Fibroblast of skin of left biceps (primary cell): ENCODE results near the gene CA14.
"Not testable (repeated sequence)": the region's sequence is repeated elsewhere in the genome, so short reads cannot be mapped to it uniquely, and the experiment has no call there.

Experiments used
- DNase-seq, 2 experiments: peaks; one replicate each; pipeline ENCODE4 v3.0.0-alpha.2; 2013; ENCODE audit warnings: low read depth in 2 of 2

Gene CA14

DNA sequence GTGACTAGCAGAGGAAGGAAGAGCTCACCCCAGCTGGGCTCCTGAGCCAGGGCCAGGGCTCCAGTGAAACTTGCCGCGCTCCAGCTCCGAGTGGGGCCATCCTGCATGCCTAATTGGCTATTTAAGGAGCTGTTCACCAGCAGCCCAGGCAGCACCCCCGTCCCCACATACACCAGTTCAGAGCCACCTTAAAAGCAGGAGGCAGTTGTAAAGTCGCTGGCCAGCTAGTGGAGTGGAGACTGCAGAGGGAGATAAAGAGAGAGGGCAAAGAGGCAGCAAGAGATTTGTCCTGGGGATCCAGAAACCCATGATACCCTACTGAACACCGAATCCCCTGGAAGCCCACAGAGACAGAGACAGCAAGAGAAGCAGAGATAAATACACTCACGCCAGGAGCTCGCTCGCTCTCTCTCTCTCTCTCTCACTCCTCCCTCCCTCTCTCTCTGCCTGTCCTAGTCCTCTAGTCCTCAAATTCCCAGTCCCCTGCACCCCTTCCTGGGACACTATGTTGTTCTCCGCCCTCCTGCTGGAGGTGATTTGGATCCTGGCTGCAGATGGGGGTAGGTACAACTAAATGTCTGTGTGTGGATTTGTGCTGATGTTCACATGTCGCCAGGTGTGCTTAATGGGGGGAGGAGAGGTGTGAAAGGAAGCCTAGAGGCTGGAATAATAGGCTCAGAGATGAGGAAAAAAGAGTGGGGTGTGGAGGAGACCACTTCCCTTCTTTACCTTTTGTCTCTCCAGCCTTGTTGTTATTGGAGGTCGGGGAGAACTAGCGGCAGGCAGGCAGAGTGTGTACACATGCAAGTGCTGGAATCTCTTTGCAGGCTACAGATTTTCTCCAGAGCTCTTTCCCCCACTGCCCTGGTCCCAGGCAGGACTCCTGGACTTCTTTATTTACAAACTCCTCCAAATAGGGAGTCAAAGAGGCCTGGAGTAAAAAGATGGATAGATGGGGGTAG, at the start of gene CA14:
TSS of gene CA14 (plus strand) at position 151 of the 962 bp plus-strand sequence. CDS start at position 506, 355 bp downstream.
- no peak for DNase-seq

DNA sequence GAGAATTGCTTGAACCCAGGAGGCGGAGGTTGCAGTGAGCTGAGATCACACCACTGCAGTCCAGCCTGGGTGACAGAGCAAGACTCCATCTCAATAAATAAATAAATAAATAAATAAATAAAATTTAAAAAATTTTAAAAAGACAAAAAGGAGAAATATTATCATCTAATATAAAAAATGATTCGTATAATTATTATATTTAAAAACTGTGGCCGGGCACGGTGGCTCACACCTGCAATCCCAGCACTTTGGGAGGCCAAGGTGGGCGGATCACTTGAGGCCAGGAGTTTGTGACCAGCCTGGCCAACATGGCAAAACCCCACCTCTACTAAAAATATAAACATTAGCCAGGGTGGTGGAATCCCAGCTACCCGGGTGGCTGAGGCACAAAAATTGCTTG, 49.1 kb upstream of the CA14 start:
- DNase-seq: not testable (repeated sequence)

DNA sequence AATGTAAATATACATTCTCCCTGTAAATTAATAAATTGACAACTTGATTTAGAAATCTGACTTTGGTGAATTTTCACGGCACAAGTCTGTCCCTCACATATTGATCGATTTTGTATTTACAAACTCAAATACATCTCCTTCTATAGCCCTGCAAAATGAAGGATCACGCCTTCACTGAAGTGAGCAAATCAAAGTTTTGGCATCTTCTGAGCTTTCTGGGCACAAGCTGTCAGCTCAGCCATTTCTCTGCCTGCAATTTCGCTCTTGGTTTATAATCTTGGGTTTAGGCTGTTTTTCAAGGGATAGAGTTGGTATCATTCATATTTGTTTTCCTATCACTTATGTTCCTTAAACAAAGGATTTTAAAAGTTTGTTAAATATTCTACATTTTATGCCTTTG, 47.5 kb upstream of the CA14 start:
- no peak for DNase-seq

DNA sequence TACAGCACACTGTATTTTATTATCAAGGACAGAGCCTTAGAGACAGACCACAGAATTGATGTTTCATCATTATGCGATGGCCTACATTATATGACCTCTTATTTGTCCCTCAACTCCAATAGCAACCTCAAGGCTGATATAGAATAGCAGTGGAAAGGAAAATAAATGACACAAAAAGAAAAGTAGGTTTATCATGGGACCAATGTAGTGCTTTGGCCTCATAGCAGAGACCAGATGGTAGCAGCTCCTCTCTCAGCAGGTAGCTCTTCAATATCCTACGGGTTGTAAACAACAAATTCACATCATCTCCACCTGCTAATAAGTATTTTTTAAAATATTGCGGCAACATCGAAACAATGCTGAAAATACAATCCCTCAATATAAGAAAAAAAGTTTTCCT, 46.9 kb upstream of the CA14 start:
- no peak for DNase-seq

DNA sequence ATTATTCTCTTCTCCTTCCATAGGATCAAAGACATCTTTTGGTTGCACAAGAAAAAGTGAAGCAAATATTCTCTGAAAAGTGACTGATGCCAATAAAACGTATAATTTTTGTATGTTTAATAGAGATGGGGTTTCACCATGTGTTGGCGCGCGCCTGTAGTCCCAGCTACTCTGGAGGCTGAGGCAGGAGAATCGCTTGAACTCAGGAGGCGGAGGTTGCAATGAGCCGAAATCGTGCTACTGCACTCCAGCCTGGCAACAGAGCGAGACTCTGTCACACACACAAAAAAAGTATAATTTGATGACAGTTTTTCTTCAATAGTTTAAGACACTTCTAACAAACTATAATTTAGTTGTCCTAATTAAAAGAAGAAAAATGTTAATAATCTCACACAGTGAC, 45.5 kb upstream of the CA14 start:
- no peak for DNase-seq

DNA sequence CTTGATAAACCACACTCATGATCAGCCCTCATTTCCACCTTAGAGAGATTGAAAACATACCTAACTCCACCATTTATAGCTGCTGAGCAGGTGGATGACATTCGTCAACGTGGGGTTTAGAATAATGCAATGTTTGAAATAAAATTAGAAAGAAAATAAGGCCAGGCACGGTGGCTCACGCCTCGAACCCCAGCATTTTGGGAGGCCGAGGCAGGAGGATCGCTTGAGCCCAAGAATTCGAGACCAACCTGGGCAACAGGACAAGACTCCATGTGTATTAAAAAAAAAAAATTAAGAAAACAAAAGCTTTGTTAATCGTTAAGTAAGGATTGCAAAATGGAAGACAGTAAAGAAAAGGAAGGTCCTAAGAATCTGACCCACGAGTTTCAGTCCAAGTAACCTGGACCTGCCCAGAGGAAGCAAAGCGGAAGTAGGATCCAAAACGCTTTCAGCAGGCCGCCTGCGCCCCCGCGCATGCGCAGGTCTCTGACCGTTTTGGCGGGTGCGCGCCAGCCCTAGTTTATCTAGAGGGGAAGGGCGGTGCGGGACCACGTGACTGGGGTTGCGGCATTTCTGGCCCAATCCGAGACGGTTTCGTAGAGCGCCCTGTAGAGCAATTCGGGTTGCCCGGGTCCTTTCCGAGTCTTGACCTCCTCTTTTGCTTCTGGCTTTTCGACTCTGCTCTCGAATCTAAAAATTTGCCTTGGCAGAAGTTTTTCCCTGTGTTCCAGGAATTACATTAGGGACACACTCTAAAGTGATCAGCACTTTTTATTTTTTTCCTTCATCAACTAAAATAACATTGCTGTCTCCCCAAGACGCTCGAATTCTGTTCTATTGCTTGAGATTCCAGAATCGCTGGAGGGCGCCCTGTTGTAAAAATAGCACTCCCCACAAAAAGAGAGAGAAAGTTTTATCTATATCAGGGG, 44.1 kb upstream of the CA14 start:
- peak; percentile 82 for DNase-seq

DNA sequence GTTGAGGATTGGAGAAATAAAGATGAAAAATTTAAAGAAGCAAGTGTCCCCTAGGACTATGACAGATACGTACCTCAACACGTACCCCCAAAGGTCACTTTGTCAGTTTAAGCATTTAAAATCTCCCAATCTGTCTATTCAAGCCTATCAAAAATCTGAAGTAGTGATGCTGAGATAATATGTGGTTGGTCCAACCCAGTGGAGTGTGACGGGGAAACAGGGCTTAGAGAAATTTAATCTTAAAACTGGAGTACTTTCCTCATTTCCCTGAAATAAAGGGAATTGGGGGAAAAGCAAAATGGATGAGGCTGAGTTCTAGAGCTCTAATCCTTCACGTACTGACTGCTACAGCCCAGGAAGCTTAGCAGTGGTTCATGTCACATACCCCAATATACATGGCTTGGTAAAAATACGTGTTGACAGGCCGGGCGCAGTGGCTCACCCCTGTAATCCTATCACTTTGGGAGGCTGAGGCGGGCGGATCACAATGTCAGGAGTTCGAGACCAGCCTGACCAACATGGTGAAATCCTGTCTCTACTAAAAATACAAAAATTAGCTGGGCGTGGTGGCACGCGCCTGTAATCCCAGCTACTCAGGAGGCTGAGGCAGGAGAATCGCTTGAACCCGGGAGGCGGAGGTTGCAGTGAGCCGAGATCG, 43.3 kb upstream of the CA14 start:
- not testable (repeated sequence) for DNase-seq

DNA sequence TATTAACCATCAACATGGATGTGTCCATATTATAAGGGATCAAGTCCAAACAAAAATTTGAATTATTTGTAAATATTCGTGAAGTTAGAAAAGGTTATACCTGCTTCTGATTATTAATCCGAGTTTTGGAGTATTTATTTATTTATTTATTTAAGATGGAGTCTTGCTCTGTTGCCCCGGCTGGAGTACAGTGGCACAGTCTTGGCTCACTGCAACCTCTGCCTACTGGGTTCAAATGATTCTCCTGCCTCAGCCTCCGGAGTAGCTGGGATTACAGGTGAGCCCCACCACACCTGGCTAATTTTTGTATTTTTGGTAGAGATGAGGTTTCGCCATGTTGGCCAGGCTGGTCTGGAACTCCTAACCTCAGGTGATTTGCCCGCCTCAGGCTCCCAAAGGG, 41.7 kb upstream of the CA14 start:
- DNase-seq: not testable (repeated sequence)

DNA sequence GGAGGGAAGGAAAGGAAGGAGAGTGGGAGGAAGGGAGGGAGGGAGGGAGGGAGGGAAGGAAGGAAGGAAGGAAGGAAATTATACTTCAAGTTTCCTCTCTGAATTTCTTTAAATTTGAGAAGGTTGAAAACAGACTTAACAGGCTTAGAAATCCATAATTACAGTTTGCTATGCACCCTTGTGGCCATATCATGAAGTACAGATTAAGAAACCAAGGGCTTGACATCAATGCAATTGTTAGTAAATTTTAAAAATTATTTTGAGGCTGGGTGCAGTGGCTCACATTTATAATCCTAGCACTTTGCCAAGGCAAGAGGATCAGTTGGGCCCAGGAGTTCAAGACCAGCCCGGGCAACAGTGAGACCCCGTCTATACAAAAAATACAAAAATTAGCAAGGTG, 36.0 kb upstream of the CA14 start:
- DNase-seq: peak in 1 of 2 experiments; percentile 9

DNA sequence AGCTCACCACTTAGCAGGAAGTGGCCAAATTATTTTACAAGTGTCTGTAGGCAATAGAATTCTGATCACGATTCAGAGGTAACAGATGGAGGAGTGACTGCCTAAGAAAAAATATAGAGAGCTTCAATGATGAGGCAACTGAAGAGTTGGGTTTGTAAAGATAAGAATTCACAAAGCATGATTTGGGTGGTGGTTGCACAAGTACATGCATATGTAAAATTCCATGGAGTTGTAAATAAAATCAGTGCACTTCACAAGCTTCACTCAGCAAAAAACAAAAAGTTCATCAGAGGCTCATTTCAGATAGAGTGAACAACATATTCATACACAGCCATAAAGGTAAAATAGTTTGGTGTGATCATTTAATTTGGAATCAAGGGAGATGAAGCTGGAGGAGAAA, 32.6 kb upstream of the CA14 start:
- no peak for DNase-seq

DNA sequence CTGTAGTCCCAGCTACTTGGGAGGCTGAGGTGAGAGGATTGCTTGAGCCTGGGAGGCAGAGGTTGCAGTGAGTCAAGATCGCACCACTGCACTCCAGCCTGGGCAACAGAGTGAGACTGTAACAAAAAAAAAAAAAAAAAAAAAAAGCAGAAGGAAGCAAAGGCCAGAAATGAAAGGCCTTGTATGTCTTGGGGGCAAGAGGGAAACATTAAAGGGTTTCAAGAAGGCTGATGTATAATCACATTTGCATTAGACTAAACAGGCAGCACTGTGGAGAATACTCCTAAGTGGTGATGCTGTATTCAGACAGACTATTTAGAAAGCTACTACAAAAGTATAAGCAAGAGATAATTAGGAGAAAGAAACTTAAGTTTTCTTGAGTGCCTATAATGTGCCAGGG, 32.0 kb upstream of the CA14 start:
- no peak for DNase-seq

DNA sequence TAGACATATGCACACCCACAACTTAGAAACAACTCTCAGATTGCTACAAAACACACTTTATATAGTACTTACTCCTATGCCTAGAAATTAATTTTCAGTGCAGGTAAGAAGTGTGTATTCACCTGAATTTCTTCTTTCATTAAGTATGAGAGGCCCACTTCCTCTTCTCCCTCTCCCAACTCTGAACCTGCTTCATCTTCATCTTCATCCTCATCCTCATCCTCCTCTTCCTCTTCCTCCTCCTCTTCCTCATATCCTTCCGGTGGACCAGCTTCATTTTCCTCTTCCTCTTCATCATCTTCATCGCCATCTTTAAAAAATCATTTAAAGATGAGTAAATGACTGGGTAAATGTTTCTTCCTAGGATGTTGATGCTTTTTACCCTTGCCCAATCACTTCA, 31.1 kb upstream of the CA14 start:
- no peak for DNase-seq

DNA sequence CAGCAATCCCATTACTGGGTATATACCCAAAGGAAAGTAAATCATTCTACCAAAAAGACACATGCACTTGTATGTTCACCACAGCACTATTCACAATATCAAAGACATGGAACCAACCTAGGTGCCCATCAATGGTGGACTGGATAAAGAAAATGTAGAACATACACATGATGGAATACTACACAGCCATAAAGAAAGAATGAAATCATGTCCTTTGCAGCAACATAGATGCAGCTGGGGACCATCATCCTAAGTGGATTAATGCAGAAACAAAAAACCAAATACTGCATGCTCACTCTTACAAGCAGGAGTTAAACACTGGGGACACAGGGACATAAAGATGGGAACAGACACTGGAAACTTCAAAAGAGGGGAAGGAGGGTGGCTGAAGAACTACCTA, 30.3 kb upstream of the CA14 start:
- no peak for DNase-seq

DNA sequence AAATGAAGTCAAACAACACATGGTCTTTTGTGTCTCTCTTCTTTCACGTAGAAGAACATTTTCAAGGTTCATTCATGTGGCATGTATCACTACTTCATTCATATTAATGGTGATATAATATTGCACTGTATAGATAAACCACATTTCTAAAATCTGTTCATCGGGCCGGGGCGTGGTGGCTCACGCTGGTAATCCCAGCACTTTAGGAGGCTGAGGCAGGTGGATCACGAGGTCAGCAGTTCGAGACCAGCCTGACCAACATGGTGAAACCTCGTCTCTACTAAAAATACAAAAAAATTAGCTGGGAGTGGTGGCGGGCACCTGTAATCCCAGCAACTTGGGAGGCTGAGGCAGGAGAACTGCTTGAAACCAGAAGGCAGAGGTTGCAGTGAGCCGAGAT, 29.3 kb upstream of the CA14 start:
- not testable (repeated sequence) for DNase-seq

DNA sequence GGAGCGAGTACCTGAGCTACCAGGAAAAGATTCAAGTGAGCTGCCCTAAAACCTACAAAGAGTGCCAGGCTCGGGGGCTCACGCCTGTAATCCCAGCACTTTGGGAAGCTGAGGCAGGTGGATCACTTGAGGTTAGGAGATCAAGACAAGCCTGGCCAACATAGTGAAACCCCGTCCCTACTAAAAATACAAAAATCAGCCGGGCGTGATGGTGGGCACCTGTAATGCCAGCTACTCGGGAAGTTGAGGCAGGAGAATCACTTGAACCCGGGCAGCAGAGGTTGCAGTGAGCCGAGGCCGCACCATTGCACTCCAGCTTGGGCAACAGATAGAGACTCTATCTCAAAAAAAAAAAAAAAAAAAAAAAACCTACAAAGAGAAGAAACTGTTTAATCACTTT, 24.7 kb upstream of the CA14 start:
- not testable (repeated sequence) for DNase-seq

DNA sequence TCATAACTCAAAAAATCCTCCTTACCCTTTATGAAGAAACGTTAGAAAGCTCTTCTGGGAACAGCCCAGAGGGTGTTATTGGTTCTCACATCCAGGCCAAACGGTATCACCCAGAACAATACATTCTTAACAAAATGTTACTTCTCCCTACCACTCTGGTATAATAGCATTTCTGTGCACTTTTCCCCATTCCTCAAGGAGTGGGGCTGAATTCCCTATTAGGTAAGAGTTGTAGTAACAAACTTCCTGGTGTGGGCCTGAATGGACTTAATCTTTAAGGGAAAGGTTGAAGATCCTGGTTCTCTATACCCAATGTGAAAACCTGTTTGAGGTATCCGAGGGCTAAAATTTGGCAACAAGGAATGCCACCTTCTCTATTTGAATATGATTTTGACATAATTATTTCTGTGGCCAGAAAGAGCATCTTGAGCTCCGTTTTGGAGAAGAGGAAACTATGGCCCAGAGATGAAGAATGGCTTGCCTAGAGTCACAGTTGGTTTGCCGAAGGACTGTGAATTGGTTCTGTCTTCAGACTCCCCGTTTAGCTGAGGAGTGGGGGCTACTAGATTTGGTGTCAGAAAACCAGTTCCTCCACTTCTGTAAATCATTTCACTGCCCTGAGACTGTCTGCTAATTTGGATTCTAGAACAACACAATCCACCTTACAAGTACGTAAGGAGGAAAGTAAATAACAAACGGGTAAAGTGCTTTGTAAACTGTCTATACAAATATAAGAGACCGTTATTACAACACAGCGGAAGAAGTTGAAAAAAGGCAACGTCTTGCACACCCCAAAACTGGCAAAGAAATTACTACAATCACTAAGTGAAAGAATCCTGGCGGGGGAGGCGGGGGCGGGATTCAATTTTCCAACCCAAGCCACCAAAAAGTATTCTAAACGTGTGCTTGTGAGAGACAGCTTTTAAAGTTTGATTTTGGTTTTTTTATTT, 23.9 kb upstream of the CA14 start:
- DNase-seq: no peak

DNA sequence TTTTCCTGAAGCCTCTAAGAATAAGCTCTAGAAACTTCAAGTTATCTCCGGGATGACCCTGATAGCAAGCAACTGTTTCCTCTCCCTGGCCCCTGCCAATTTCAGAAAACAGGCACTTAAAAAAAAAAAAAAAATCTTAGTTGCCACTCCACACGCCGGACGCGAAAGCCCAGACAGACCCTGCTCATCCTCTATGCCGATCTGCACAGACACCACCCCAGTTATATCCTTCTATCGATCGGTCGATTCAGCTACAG, 23.3 kb upstream of the CA14 start:
- DNase-seq: no peak

DNA sequence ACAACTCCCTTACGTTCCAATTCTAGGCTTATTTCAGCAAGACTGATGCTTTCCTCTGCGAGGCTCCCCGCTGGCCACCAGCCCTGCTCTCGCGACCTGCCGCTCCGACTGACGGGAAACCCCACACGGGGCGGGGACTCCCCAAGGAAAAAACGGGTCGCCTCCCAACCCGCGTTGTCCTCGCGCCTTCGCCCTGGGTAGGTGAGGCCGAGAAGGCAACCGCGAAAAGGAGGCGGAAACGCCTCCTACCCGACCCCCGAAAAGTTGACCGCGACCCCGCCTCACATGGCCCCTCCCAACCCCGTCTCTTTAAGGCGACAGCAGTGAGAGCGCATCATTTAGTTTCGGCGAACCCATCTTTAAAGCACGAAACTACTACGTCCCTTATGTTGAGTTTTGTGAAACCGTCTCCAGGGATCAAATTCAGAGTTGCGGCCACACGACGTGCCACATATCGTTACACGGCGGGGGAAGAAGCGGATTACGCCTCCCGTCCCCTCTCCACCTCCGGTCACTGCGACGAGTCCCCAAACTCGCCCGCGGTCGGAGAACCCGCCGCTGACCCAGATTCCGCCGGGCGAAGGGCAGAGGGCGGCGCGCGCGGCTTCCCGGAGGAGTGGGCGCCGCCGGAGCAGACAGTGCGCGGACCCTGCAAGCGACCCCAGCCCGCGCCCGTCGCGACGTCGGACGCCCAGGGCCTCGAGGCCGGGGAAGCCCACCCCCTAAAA, 22.8 kb upstream of the CA14 start:
- peak in 1 of 2 experiments; percentile 22 for DNase-seq

DNA sequence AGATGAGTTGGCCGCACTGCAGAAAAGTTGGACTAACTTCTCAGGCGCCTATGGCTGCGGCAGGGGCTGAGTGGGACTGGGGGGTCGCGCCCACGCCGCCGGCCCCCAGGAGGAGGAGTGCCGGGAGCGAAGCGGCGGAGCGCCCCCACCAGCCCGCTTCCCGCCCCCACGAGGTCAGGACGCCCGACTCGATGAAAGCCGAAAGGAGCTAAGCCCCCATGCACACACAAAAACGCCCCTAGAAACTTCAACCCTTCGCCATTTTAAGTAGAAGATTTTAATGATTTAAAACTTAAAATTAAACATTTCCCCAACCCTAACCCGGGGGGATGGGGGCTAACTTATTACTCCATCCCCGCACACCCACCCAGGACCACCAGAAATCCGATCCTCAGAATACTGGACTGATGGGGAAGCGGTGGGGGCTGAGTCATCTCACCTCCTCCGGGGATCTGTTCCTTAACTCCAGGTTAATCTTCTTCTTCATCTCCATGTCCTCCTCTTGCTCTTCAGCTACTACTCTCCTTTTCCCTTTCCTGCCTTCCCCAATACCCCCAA, 22.2 kb upstream of the CA14 start:
- DNase-seq: no peak
